HCT116 (cell line): ENCODE results near the gene SORBS1. TPM values are rescaled to one million over a fixed set of nuclear protein-coding genes. Genes with fewer than 3 reads are reported as not detected.

Experiments used
- ATAC-seq: fragments of 200-7000 bp; cut with Tn5 transposase; 2 replicates; pipeline ENCODE4 v1.9.1; 2020; ENCODE audit warnings: mild to moderate bottlenecking, moderate library complexity
- BruUV-seq: library from RNA; stranded (reverse); fragments of 400-500 nt; replicated peaks from 2 replicates; lab custom pipeline; 2021; lab: Mats Ljungman, UMichigan
- CTCF ChIA-PET: fragments of 300-600 bp; sonication (Branson Sonifier 250); formaldehyde crosslinking; loops from one replicate; lab custom pipeline; 2021; ENCODE audit warnings: antibody characterized with exemption; lab: Charles Lee
- POLR2A ChIA-PET: fragments of 300-600, 350-600 bp; sonication (Branson Sonifier 250); formaldehyde crosslinking; loops from one replicate; lab custom pipeline; 2021; ENCODE audit warnings: antibody characterized with exemption; lab: Charles Lee
- RAD21 ChIA-PET, 2 experiments: fragments of 300-600 bp; sonication (Branson Sonifier 250); formaldehyde crosslinking; loops; one replicate each; lab custom pipeline; 2023; ENCODE audit warnings: low total read pairs in 2 of 2; ENCODE audit not compliant: uncharacterized antibody in 2 of 2, unreplicated experiment in 2 of 2, low non-redundant PET in 1 of 2; lab: Charles Lee
- DNase-seq: peaks from one replicate; pipeline ENCODE4 v3.0.0-alpha.2; 2010; ENCODE audit warnings: low read depth, low spot score
- H2AFZ ChIP-seq: fragments of 200-600 bp; shearing (Covaris generic), sonication (generic); 2 replicates; pipeline ENCODE4 v1.6.1; 2017; ENCODE audit warnings: low read depth, mixed run types, mixed read lengths, antibody characterized with exemption, low read length; ENCODE audit not compliant: poor library complexity, severe bottlenecking
- H3K27ac ChIP-seq: 2 replicates; pipeline ENCODE4 v1.5.1; 2012; ENCODE audit warnings: low read depth, low read length
- H3K27me3 ChIP-seq: fragments of 200-600 bp; sonication (generic); 2 replicates; pipeline ENCODE4 v1.6.1; 2016; ENCODE audit warnings: mixed run types, low read length, mixed read lengths; ENCODE audit not compliant: insufficient read depth
- H3K36me3 ChIP-seq, 2 experiments: fragments of 200-500 bp in 1 of 2; fragments of 200-600 bp in 1 of 2; sonication (Bioruptor generic) in 1 of 2; sonication (generic) in 1 of 2; 2 replicates each; pipeline versions ENCODE4 v1.5.1 to v1.6.1; 2014 to 2016; ENCODE audit warnings: low read length in 2 of 2, inconsistent platforms in 1 of 2, mixed read lengths in 1 of 2, mixed run types in 1 of 2; ENCODE audit not compliant: insufficient read depth in 2 of 2, control insufficient read depth in 1 of 2
- H3K4me1 ChIP-seq, 2 experiments: fragments of 200-600 bp in 1 of 2; sonication (generic) in 1 of 2; 2 replicates each; pipeline versions ENCODE4 v1.5.1 to v1.6.1; 2012 to 2017; ENCODE audit warnings: low read length in 2 of 2, inconsistent platforms in 1 of 2, mild to moderate bottlenecking in 1 of 2, mixed read lengths in 1 of 2, mixed run types in 1 of 2, moderate library complexity in 1 of 2; ENCODE audit not compliant: insufficient read depth in 2 of 2, control insufficient read depth in 1 of 2
- H3K4me2 ChIP-seq: fragments of 200-600 bp; sonication (generic); 2 replicates; pipeline ENCODE4 v1.6.1; 2017; ENCODE audit warnings: mixed run types, low read length, mixed read lengths
- H3K4me3 ChIP-seq, 2 experiments: fragments of 200-600 bp in 1 of 2; sonication (generic) in 1 of 2; replicated peaks in 1 of 2; 2 replicates each; pipeline ENCODE4 v1.5.1; 2011 to 2016; ENCODE audit warnings: low read length in 2 of 2, control low read depth in 1 of 2, low read depth in 1 of 2, mild to moderate bottlenecking in 1 of 2, mixed read lengths in 1 of 2, mixed run types in 1 of 2
- H3K79me2 ChIP-seq: fragments of 200-600 bp; sonication (generic); 2 replicates; pipeline ENCODE4 v1.6.1; 2017; ENCODE audit warnings: mild to moderate bottlenecking, mixed run types, low read length, moderate library complexity, mixed read lengths; ENCODE audit not compliant: insufficient read depth
- H3K9ac ChIP-seq: fragments of 200-600 bp; sonication (generic); 2 replicates; pipeline ENCODE4 v1.6.1; 2016; ENCODE audit warnings: low read length, mixed read lengths
- H3K9me2 ChIP-seq: fragments of 200-600 bp; sonication (generic), shearing (Covaris generic); 2 replicates; pipeline ENCODE4 v1.6.1; 2017; ENCODE audit warnings: mixed run types, mild to moderate bottlenecking, moderate library complexity; ENCODE audit not compliant: insufficient read depth
- H3K9me3 ChIP-seq, 2 experiments: fragments of 200-500 bp in 1 of 2; fragments of 200-600 bp in 1 of 2; sonication (Bioruptor generic) in 1 of 2; sonication (generic) in 1 of 2; 2 replicates each; pipeline ENCODE4 v1.6.1; 2014 to 2017; ENCODE audit warnings: low read length in 2 of 2, mixed read lengths in 2 of 2, inconsistent platforms in 1 of 2, low read depth in 1 of 2, mild to moderate bottlenecking in 1 of 2, mixed run types in 1 of 2, moderate library complexity in 1 of 2; ENCODE audit not compliant: control insufficient read depth in 1 of 2, insufficient read depth in 1 of 2
- H4K20me1 ChIP-seq: fragments of 200-600 bp; sonication (generic), shearing (Covaris generic); 2 replicates; pipeline ENCODE4 v1.6.1; 2017; ENCODE audit warnings: mixed run types, mild to moderate bottlenecking, moderate library complexity; ENCODE audit not compliant: insufficient read depth
- CBX3 ChIP-seq: IDR thresholded peaks from 2 replicates; pipeline ENCODE4 v1.6.1; 2012; ENCODE audit warnings: low read depth
- CEBPB ChIP-seq: IDR thresholded peaks from 2 replicates; pipeline ENCODE4 v1.6.1; 2012; ENCODE audit warnings: low read depth
- EGR1 ChIP-seq: IDR thresholded peaks from 2 replicates; pipeline ENCODE4 v1.6.1; 2012; ENCODE audit warnings: low read depth
- ELF1 ChIP-seq: IDR thresholded peaks from 2 replicates; pipeline ENCODE4 v1.6.1; 2012; ENCODE audit warnings: low read depth, borderline replicate concordance
- EZH2phosphoT487 ChIP-seq: fragments of 200-600 bp; IDR thresholded peaks from 2 replicates; pipeline ENCODE4 v1.6.1; 2018; ENCODE audit warnings: antibody characterized with exemption, borderline replicate concordance
- MAX ChIP-seq: IDR thresholded peaks from 2 replicates; pipeline ENCODE4 v1.6.1; 2012
- RAD21 ChIP-seq: IDR thresholded peaks from 2 replicates; pipeline ENCODE4 v1.6.1; 2012; ENCODE audit warnings: low read depth, mild to moderate bottlenecking
- SP1 ChIP-seq: IDR thresholded peaks from 2 replicates; pipeline ENCODE4 v1.6.1; 2012; ENCODE audit warnings: low read depth
- SRF ChIP-seq: IDR thresholded peaks from 2 replicates; pipeline ENCODE4 v1.6.1; 2012; ENCODE audit warnings: low read depth
- TCF7L2 ChIP-seq: IDR thresholded peaks from 2 replicates; pipeline ENCODE4 v1.7.0; 2011; ENCODE audit warnings: borderline replicate concordance, inconsistent platforms; ENCODE audit not compliant: insufficient read depth, insufficient read length; ENCODE audit errors: extremely low read depth
- ZFX ChIP-seq: fragments of 450-650 bp; IDR thresholded peaks from 2 replicates; pipeline ENCODE4 v1.6.1; 2017
- intact Hi-C: fragments of 100-400 bp; cut with micrococcal nuclease; formaldehyde crosslinking; loops from 2 replicates; pipeline ENCODE4 v1.10.0; 2022
- total RNA-seq: library from RNA; stranded (reverse); gene quantifications from one replicate; pipeline ENCODE4 v1.2.1, GENCODE V29; 2021; ENCODE audit not compliant: unreplicated experiment
- TF ChIP-seq, protein P1 (sequence below), 3 experiments: fragments of 200-600 bp in 1 of 3; sonication (generic) in 1 of 3; IDR thresholded peaks in 2 of 3; conservative IDR thresholded peaks in 1 of 3; 2 replicates each; pipeline ENCODE4 v1.5.1; 2012 to 2017; ENCODE audit warnings: low read depth in 2 of 3, low read length in 2 of 3, antibody characterized with exemption in 1 of 3, borderline replicate concordance in 1 of 3, control low read depth in 1 of 3, mild to moderate bottlenecking in 1 of 3, mixed read lengths in 1 of 3, mixed run types in 1 of 3, moderate library complexity in 1 of 3; ENCODE audit not compliant: insufficient read depth in 1 of 3
- TF ChIP-seq, protein P2 (sequence below): IDR thresholded peaks from 2 replicates; pipeline ENCODE4 v1.6.1; 2011; ENCODE audit warnings: mild to moderate bottlenecking, low read length, moderate library complexity; ENCODE audit not compliant: insufficient replicate concordance; ENCODE audit errors: extremely low read depth
- TF ChIP-seq, protein P3 (sequence below): IDR thresholded peaks from 2 replicates; pipeline ENCODE4 v1.6.1; 2012

Gene SORBS1
- total RNA-seq, 1 experiment from 2014 or later, result 3.4 TPM

- Histone ChIP-seq H3K9ac (peak overlapping the region; percentile 82), H3K4me2 (peak overlapping the region; percentile 88), H3K9me2 (no peaks in the 10 kb centered on the region), H2AFZ (peak overlapping the region; percentile 58), H3K36me3 (no peaks in the 10 kb centered on the region), H3K79me2 (peaks cover 35% of the 10 kb centered on the region), H3K27me3 (no peaks in the 10 kb centered on the region), H3K4me3 (peak overlapping the region; percentile 37 to 78), H3K27ac (no peak overlapping the region), H3K4me1 (peaks cover 10 to 24% of the 10 kb centered on the region in 2 experiments), H3K9me3 (no peaks in the 10 kb centered on the region), H4K20me1 (no peaks in the 10 kb centered on the region)
- BruUV-seq, result no TSS peak
- POLR2A ChIA-PET, result no interaction called here
- CTCF ChIA-PET, result no interaction called here
- ATAC-seq, result no peak
- DNase-seq, result no peak
- TF ChIP-seq SRF (no peak), ELF1 (no peak), CBX3 (peak; percentile 78), EZH2phosphoT487 (no peak), SP1 (no peak), MAX (peak; percentile 88)
- intact Hi-C loops, result no loop called here
- RAD21 ChIA-PET, result no interaction called here
Measured at GRCh38 chr10:95291365-95292039, 269.7 kb downstream of the SORBS1 start.

- peak within 1 kb of the TSS; percentile 77 to 78 for H3K4me3 ChIP-seq
- no peaks in the 10 kb centered on the region for H4K20me1 ChIP-seq
- peak within 1 kb of the TSS; percentile 82 for H3K9ac ChIP-seq
- H3K9me2 ChIP-seq, result no peaks in the 10 kb centered on the region
- no peaks in the 10 kb centered on the region for H3K36me3 ChIP-seq
- RAD21 ChIA-PET, result no interaction called here
- peak within 1 kb of the TSS; percentile 71 for H3K27ac ChIP-seq
- peaks cover 38% of the 10 kb centered on the region for H3K79me2 ChIP-seq
- H3K27me3 ChIP-seq, result no peaks in the 10 kb centered on the region
- peak within 1 kb of the TSS; percentile 88 for H3K4me2 ChIP-seq
- peaks cover 10 to 24% of the 10 kb centered on the region in 2 experiments for H3K4me1 ChIP-seq
- peak within 1 kb of the TSS; percentile 58 for H2AFZ ChIP-seq
- intact Hi-C loops, result no loop called here
- POLR2A ChIA-PET, result no interaction called here
- no peaks in the 10 kb centered on the region for H3K9me3 ChIP-seq
- ATAC-seq (peak; percentile 92), DNase-seq (no peak)
- BruUV-seq, result no TSS peak
- CTCF ChIA-PET, result no interaction called here
- TF ChIP-seq SP1, result no peak
- TF ChIP-seq RAD21, result no peak
- TF ChIP-seq, protein P1, sequence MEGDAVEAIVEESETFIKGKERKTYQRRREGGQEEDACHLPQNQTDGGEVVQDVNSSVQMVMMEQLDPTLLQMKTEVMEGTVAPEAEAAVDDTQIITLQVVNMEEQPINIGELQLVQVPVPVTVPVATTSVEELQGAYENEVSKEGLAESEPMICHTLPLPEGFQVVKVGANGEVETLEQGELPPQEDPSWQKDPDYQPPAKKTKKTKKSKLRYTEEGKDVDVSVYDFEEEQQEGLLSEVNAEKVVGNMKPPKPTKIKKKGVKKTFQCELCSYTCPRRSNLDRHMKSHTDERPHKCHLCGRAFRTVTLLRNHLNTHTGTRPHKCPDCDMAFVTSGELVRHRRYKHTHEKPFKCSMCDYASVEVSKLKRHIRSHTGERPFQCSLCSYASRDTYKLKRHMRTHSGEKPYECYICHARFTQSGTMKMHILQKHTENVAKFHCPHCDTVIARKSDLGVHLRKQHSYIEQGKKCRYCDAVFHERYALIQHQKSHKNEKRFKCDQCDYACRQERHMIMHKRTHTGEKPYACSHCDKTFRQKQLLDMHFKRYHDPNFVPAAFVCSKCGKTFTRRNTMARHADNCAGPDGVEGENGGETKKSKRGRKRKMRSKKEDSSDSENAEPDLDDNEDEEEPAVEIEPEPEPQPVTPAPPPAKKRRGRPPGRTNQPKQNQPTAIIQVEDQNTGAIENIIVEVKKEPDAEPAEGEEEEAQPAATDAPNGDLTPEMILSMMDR (IDR thresholded peaks at IDR 0.05 in 2 of 3, conservative IDR thresholded peaks at IDR 0.05 in 1 of 3; ENCODE audit: borderline replicate concordance in 1 of 3, insufficient read depth in 1 of 3, low read depth in 2 of 3, low read length in 2 of 3), result peak in 1 of 3 experiments; percentile 16; a peak in 1 of 6 replicates
- TF ChIP-seq EGR1, result peak; percentile 49
- peak; percentile 8 for TF ChIP-seq TCF7L2
- TF ChIP-seq, protein P2, sequence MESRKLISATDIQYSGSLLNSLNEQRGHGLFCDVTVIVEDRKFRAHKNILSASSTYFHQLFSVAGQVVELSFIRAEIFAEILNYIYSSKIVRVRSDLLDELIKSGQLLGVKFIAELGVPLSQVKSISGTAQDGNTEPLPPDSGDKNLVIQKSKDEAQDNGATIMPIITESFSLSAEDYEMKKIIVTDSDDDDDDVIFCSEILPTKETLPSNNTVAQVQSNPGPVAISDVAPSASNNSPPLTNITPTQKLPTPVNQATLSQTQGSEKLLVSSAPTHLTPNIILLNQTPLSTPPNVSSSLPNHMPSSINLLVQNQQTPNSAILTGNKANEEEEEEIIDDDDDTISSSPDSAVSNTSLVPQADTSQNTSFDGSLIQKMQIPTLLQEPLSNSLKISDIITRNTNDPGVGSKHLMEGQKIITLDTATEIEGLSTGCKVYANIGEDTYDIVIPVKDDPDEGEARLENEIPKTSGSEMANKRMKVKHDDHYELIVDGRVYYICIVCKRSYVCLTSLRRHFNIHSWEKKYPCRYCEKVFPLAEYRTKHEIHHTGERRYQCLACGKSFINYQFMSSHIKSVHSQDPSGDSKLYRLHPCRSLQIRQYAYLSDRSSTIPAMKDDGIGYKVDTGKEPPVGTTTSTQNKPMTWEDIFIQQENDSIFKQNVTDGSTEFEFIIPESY, result no peak
- TF ChIP-seq CEBPB, result no peak
- TF ChIP-seq, protein P3, sequence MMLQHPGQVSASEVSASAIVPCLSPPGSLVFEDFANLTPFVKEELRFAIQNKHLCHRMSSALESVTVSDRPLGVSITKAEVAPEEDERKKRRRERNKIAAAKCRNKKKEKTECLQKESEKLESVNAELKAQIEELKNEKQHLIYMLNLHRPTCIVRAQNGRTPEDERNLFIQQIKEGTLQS, result no peak
- TF ChIP-seq SRF, result no peak
- TF ChIP-seq ZFX, result peak; percentile 53
Measured at GRCh38 chr10:95290461-95291364, 270.5 kb downstream of the SORBS1 start, which contains the start of gene PDLIM1. PDLIM1 (minus strand) TSS chr10:95291003; CDS start chr10:95290915, 88 bp downstream.
